Mesothelial cell of epicardium (in vitro differentiated cells): ENCODE results near the gene PTGIS. TPM values are rescaled to one million over a fixed set of nuclear protein-coding genes. Genes with fewer than 3 reads are reported as not detected.
A peak's percentile ranks its signal among the peaks of the same experiment; 100 is the strongest.

Experiments
- DNase-seq, 2 experiments: peaks; one replicate each; pipeline ENCODE4 v3.0.0; 2021; ENCODE audit warnings: low spot score in 2 of 2; ENCODE audit not compliant: unreplicated experiment in 2 of 2
- H3K27ac Mint-ChIP-seq: 2 replicates; pipeline ENCODE4 v1.8.0; 2021; ENCODE audit warnings: mixed read lengths
- H3K27me3 Mint-ChIP-seq: 2 replicates; pipeline ENCODE4 v1.8.0; 2021; ENCODE audit warnings: low read depth, mixed read lengths
- H3K36me3 Mint-ChIP-seq: 2 replicates; pipeline ENCODE4 v1.8.0; 2021; ENCODE audit warnings: mixed read lengths
- H3K4me1 Mint-ChIP-seq: 2 replicates; pipeline ENCODE4 v1.8.0; 2021; ENCODE audit warnings: mixed read lengths
- H3K4me3 Mint-ChIP-seq: 2 replicates; pipeline ENCODE4 v1.8.0; 2021; ENCODE audit warnings: mild to moderate bottlenecking, moderate library complexity, mixed read lengths
- H3K9me3 Mint-ChIP-seq: 2 replicates; pipeline ENCODE4 v1.8.0; 2021; ENCODE audit warnings: mixed read lengths
- CTCF ChIP-seq: fragments of 200-600 bp; sonication (generic); IDR thresholded peaks from one replicate; pipeline ENCODE4 v1.5.0; 2021; ENCODE audit warnings: antibody characterized with exemption; ENCODE audit not compliant: unreplicated experiment
- total RNA-seq: library from RNA; stranded (reverse); gene quantifications from 3 replicates; pipeline ENCODE4 v1.2.1, GENCODE V29; 2021

PTGIS gene
- total RNA-seq, 1 donor from 2014 or later: 113 TPM

GRCh38 chr20:49560186-49560585 is 7.8 kb downstream of the PTGIS start:
- no peak for DNase-seq
- Mint-ChIP-seq H3K27me3 (no peaks in the 10 kb centered on the region), H3K9me3 (peaks cover 16% of the 10 kb centered on the region), H3K27ac (peak overlapping the region; percentile 25), H3K4me1 (peaks cover 16% of the 10 kb centered on the region), H3K36me3 (peaks cover 42% of the 10 kb centered on the region), H3K4me3 (no peak overlapping the region)
- no peak for TF ChIP-seq CTCF

GRCh38 chr20:49559411-49560081 is 8.4 kb downstream of the PTGIS start:
- Mint-ChIP-seq H3K36me3 (peaks cover 40% of the 10 kb centered on the region), H3K9me3 (peaks cover 16% of the 10 kb centered on the region), H3K4me1 (peaks cover 14% of the 10 kb centered on the region), H3K4me3 (no peak overlapping the region), H3K27me3 (no peaks in the 10 kb centered on the region), H3K27ac (no peak overlapping the region)
- no peak for TF ChIP-seq CTCF
- no peak for DNase-seq

- peaks cover 16% of the 10 kb centered on the region for H3K9me3 Mint-ChIP-seq
- no peak for DNase-seq
- H3K4me1 Mint-ChIP-seq: peaks cover 14% of the 10 kb centered on the region
- peak overlapping the region; percentile 59 for H3K27ac Mint-ChIP-seq
- peaks cover 44% of the 10 kb centered on the region for H3K36me3 Mint-ChIP-seq
- no peak overlapping the region for H3K4me3 Mint-ChIP-seq
- no peaks in the 10 kb centered on the region for H3K27me3 Mint-ChIP-seq
- TF ChIP-seq CTCF: no peak
These were observed 9.1 kb downstream of the PTGIS start for GRCh38 chr20:49558826-49559225.

- TF ChIP-seq CTCF: no peak
- H3K36me3 Mint-ChIP-seq: peaks cover 34% of the 10 kb centered on the region
- H3K27me3 Mint-ChIP-seq: no peaks in the 10 kb centered on the region
- peaks cover 16% of the 10 kb centered on the region for H3K9me3 Mint-ChIP-seq
- H3K4me3 Mint-ChIP-seq: no peak overlapping the region
- DNase-seq: no peak
- peaks cover 13% of the 10 kb centered on the region for H3K4me1 Mint-ChIP-seq
- H3K27ac Mint-ChIP-seq: peak overlapping the region; percentile 48
These were observed 10.5 kb downstream of the PTGIS start for GRCh38 chr20:49557449-49557848.

GRCh38 chr20:49556621-49557020 is 11.3 kb downstream of the PTGIS start:
- no peak for TF ChIP-seq CTCF
- Mint-ChIP-seq H3K4me3 (no peak overlapping the region), H3K27ac (peak overlapping the region; percentile 23), H3K9me3 (peaks cover 16% of the 10 kb centered on the region), H3K4me1 (peaks cover 16% of the 10 kb centered on the region), H3K36me3 (peaks cover 34% of the 10 kb centered on the region), H3K27me3 (no peaks in the 10 kb centered on the region)
- DNase-seq: no peak
